ENCODE data around the gene TMEM63C. TPM values are rescaled to one million over a fixed set of nuclear protein-coding genes. Genes with fewer than 3 reads are reported as not detected.
"Not testable (repeated sequence)": the region's sequence is repeated elsewhere in the genome, so short reads cannot be mapped to it uniquely, and the experiment has no call there.

The TMEM63C gene
- total RNA-seq, 1 donor from 2014 or later = 3.4 TPM

GRCh38 chr14:77154421-77154820 is 27.2 kb upstream of the TMEM63C start:
- no peak for DNase-seq (ENCODE audit: low spot score)

- DNase-seq (ENCODE audit: low spot score) = no peak
These were observed 26.5 kb upstream of the TMEM63C start for GRCh38 chr14:77155083-77155482.

- DNase-seq (ENCODE audit: low spot score) = no peak
These were observed 23.9 kb upstream of the TMEM63C start for GRCh38 chr14:77157740-77158139.

- DNase-seq (ENCODE audit: low spot score) = peak; percentile 66
These were observed 23.3 kb upstream of the TMEM63C start for GRCh38 chr14:77158175-77158881.

- no peak for DNase-seq (ENCODE audit: low spot score)
These were observed 22.7 kb upstream of the TMEM63C start for GRCh38 chr14:77158882-77159255.

GRCh38 chr14:77161011-77161410 is 20.6 kb upstream of the TMEM63C start:
- no peak for DNase-seq (ENCODE audit: low spot score)

- DNase-seq (ENCODE audit: low spot score) = no peak
These were observed 11.6 kb upstream of the TMEM63C start for GRCh38 chr14:77170045-77170444.

- no peak for DNase-seq (ENCODE audit: low spot score)
These were observed 8.7 kb upstream of the TMEM63C start for GRCh38 chr14:77172916-77173315.

GRCh38 chr14:77173911-77174617 is 7.5 kb upstream of the TMEM63C start:
- DNase-seq (ENCODE audit: low spot score) = not testable (repeated sequence)

- no peak for DNase-seq (ENCODE audit: low spot score)
These were observed 5.8 kb upstream of the TMEM63C start for GRCh38 chr14:77175843-77176242.

GRCh38 chr14:77177702-77178101 is 3.9 kb upstream of the TMEM63C start:
- DNase-seq (ENCODE audit: low spot score) = no peak

- no peak for DNase-seq (ENCODE audit: low spot score)
These were observed 2.9 kb upstream of the TMEM63C start for GRCh38 chr14:77178656-77179055.

- DNase-seq (ENCODE audit: low spot score) = no peak
These were observed 634 bp upstream of the TMEM63C start for GRCh38 chr14:77180726-77181602.

GRCh38 chr14:77183896-77184295 is 2.3 kb downstream of the TMEM63C start:
- no peak for DNase-seq (ENCODE audit: low spot score)

- DNase-seq (ENCODE audit: low spot score) = peak; percentile 52
These were observed 2.9 kb downstream of the TMEM63C start for GRCh38 chr14:77184396-77185092.

GRCh38 chr14:77185093-77185465 is 3.5 kb downstream of the TMEM63C start:
- DNase-seq (ENCODE audit: low spot score) = no peak

GRCh38 chr14:77186911-77187648 is 5.5 kb downstream of the TMEM63C start:
- DNase-seq (ENCODE audit: low spot score) = peak; percentile 23

GRCh38 chr14:77187649-77188012 is 6.0 kb downstream of the TMEM63C start:
- no peak for DNase-seq (ENCODE audit: low spot score)

GRCh38 chr14:77189479-77189878 is 7.9 kb downstream of the TMEM63C start:
- DNase-seq (ENCODE audit: low spot score) = no peak

- DNase-seq (ENCODE audit: low spot score) = no peak
These were observed 9.4 kb downstream of the TMEM63C start for GRCh38 chr14:77190977-77191376.

- DNase-seq (ENCODE audit: low spot score) = no peak
These were observed 13.1 kb downstream of the TMEM63C start for GRCh38 chr14:77194706-77195105.
